K562 (cell line): ENCODE measurements around the gene ARFRP1. TPM values are rescaled to one million over a fixed set of nuclear protein-coding genes. Genes with fewer than 3 reads are reported as not detected.

ENCODE experiments used
- ATAC-seq: fragments of 200-7000 bp; cut with Tn5 transposase; 3 replicates; pipeline ENCODE4 v1.9.1; 2020; ENCODE audit warnings: moderate library complexity
- BruUV-seq: library from RNA; stranded (reverse); fragments of 400-500 nt; replicated peaks from 2 replicates; lab custom pipeline; 2021; lab: Mats Ljungman, UMichigan
- CTCF ChIA-PET: fragments of 300-600 bp; formaldehyde crosslinking; extraction: SDS; loops from one replicate; lab custom pipeline; 2021; ENCODE audit warnings: low intra/inter-chr PET ratio; lab: Yijun Ruan, JAX
- POLR2A ChIA-PET: fragments of 300-600, 350-650 bp; sonication (Branson Sonifier 250); formaldehyde crosslinking; extraction: SDS; loops from one replicate; lab custom pipeline; 2021; ENCODE audit warnings: antibody characterized with exemption, inconsistent platforms; lab: Yijun Ruan, JAX
- DNase-seq, 4 experiments: peaks; one replicate each; pipeline versions ENCODE4 v3.0.0 to v3.0.0-alpha.2; 2011 to 2018; ENCODE audit warnings: low spot score in 3 of 4, mixed read lengths in 3 of 4; ENCODE audit errors: extremely low read depth in 1 of 4
- FAIRE-seq: peaks from 2 replicates; lab custom pipeline; 2011; peaks lifted over from hg19 to GRCh38; lab: Jason Lieb, UNC
- H2AFZ ChIP-seq: 2 replicates; pipeline ENCODE4 v1.6.0; 2011; ENCODE audit warnings: low read depth, low read length, control low read depth, inconsistent platforms
- H3K27ac ChIP-seq: fragments of 200-600 bp; 3 replicates; pipeline ENCODE4 v1.8.0; 2011; ENCODE audit warnings: low read depth, mild to moderate bottlenecking, control low read depth, inconsistent platforms, low read length, moderate library complexity, mixed read lengths; ENCODE audit errors: extremely low read depth
- H3K27me3 ChIP-seq, 2 experiments: fragments of 300-600 bp in 1 of 2; 2 replicates in 1 of 2; 3 replicates in 1 of 2; pipeline versions ENCODE4 v1.6.0 to v1.8.0; 2011; ENCODE audit warnings: inconsistent platforms in 2 of 2, low read length in 2 of 2, mild to moderate bottlenecking in 1 of 2, mixed read lengths in 1 of 2, moderate library complexity in 1 of 2; ENCODE audit not compliant: control insufficient read depth in 2 of 2, insufficient read depth in 2 of 2
- H3K36me3 ChIP-seq: fragments of 300-600 bp; 3 replicates; pipeline ENCODE4 v1.8.0; 2011; ENCODE audit warnings: mild to moderate bottlenecking, low read length, inconsistent platforms; ENCODE audit not compliant: control insufficient read depth, insufficient read depth
- H3K4me1 ChIP-seq, 2 experiments: fragments of 200-600 bp in 1 of 2; replicated peaks in 1 of 2; 2 replicates in 1 of 2; 3 replicates in 1 of 2; pipeline versions ENCODE4 v1.5.1 to v1.8.0; 2011; ENCODE audit warnings: inconsistent platforms in 2 of 2, low read length in 2 of 2, mild to moderate bottlenecking in 1 of 2, mixed read lengths in 1 of 2, moderate library complexity in 1 of 2; ENCODE audit not compliant: control insufficient read depth in 2 of 2, insufficient read depth in 2 of 2
- H3K4me2 ChIP-seq: 2 replicates; pipeline ENCODE4 v1.6.1; 2011; ENCODE audit warnings: low read length, control low read depth, inconsistent platforms, mixed read lengths; ENCODE audit not compliant: insufficient read depth
- H3K4me3 ChIP-seq: fragments of 200-600 bp; sonication (generic), shearing (Covaris generic); 2 replicates; pipeline ENCODE4 v1.5.1; 2016; ENCODE audit warnings: control low read depth, inconsistent platforms
- H3K79me2 ChIP-seq: fragments of 200-600 bp; 3 replicates; pipeline ENCODE4 v1.8.0; 2011; ENCODE audit warnings: low read length, inconsistent platforms; ENCODE audit not compliant: control insufficient read depth, insufficient read depth
- H3K9ac ChIP-seq, 2 experiments: 2 replicates each; pipeline versions ENCODE4 v1.6.0 to v1.6.1; 2011; ENCODE audit warnings: low read depth in 2 of 2, low read length in 2 of 2, control low read depth in 1 of 2, inconsistent platforms in 1 of 2, mild to moderate bottlenecking in 1 of 2, mixed read lengths in 1 of 2; ENCODE audit not compliant: insufficient read depth in 1 of 2
- H3K9me1 ChIP-seq: one replicate; pipeline ENCODE4 v1.6.0; 2011; ENCODE audit warnings: inconsistent platforms, mild to moderate bottlenecking, low read length, moderate library complexity; ENCODE audit not compliant: control insufficient read depth, insufficient read depth
- H3K9me3 ChIP-seq: replicated peaks from 2 replicates; pipeline ENCODE4 v1.5.1; 2011; ENCODE audit warnings: low read depth, low read length, inconsistent platforms; ENCODE audit not compliant: control insufficient read depth, insufficient read depth
- H4K20me1 ChIP-seq: replicated peaks from 2 replicates; pipeline ENCODE4 v1.6.1; 2011; ENCODE audit warnings: low read length, inconsistent platforms, mixed read lengths; ENCODE audit not compliant: control insufficient read depth, insufficient read depth
- CTBP1 ChIP-seq: fragments of 450-650 bp; IDR thresholded peaks from 2 replicates; pipeline ENCODE4 v1.6.1; 2016; ENCODE audit warnings: borderline replicate concordance
- GATA2 ChIP-seq: sonication (generic); formaldehyde crosslinking; IDR thresholded peaks from 2 replicates; pipeline ENCODE4 v1.4.0; 2020; ENCODE audit warnings: mild to moderate bottlenecking, missing genetic modification reagents
- GTF2F1 ChIP-seq: IDR thresholded peaks from 2 replicates; pipeline ENCODE4 v1.6.1; 2011; ENCODE audit warnings: low read depth, low read length, improper control_type of control experiment
- MAX ChIP-seq: sonication (generic); formaldehyde crosslinking; IDR thresholded peaks from 2 replicates; pipeline ENCODE4 v1.9.0; 2022; ENCODE audit warnings: mild to moderate bottlenecking, missing genetic modification reagents
- MTA1 ChIP-seq: fragments of 450-650 bp; IDR thresholded peaks from 2 replicates; pipeline ENCODE4 v1.6.1; 2017; ENCODE audit warnings: borderline replicate concordance
- NEUROD1 ChIP-seq: fragments of 150-350 bp; IDR thresholded peaks from 2 replicates; pipeline ENCODE4 v1.6.1; 2014; ENCODE audit warnings: borderline replicate concordance, low read length, low read depth; ENCODE audit not compliant: partially characterized antibody
- PATZ1 ChIP-seq: fragments of 250-450 bp; sonication (Bioruptor Pico); IDR thresholded peaks from 2 replicates; pipeline ENCODE4 v1.5.0; 2020; ENCODE audit warnings: mild to moderate bottlenecking, borderline replicate concordance
- PKNOX1 ChIP-seq: fragments of 450-650 bp; IDR thresholded peaks from 2 replicates; pipeline ENCODE4 v1.6.1; 2016
- PML ChIP-seq: IDR thresholded peaks from 2 replicates; pipeline ENCODE4 v1.6.1; 2012; ENCODE audit warnings: low read length, inconsistent platforms
- TAL1 ChIP-seq: fragments of 450-650 bp; IDR thresholded peaks from 2 replicates; pipeline ENCODE4 v1.6.1; 2016; ENCODE audit warnings: mild to moderate bottlenecking
- TOE1 ChIP-seq, 2 experiments: fragments of 450-650 bp in 1 of 2; sonication (generic) in 1 of 2; formaldehyde crosslinking in 1 of 2; IDR thresholded peaks; 2 replicates each; pipeline versions ENCODE4 v1.7.1 to v1.8.0; 2016 to 2022; ENCODE audit warnings: borderline replicate concordance in 2 of 2, mild to moderate bottlenecking in 2 of 2, antibody characterized with exemption in 1 of 2, inconsistent platforms in 1 of 2, low read depth in 1 of 2, missing genetic modification reagents in 1 of 2, moderate library complexity in 1 of 2
- ZBTB49 ChIP-seq: sonication (generic); formaldehyde crosslinking; IDR thresholded peaks from 2 replicates; pipeline ENCODE4 v1.8.0; 2022; ENCODE audit warnings: missing genetic modification reagents, mild to moderate bottlenecking, borderline replicate concordance
- ZNF146 ChIP-seq: IDR thresholded peaks from one replicate; pipeline ENCODE4 v1.6.1; 2018; ENCODE audit warnings: missing compliant biosample characterization; ENCODE audit not compliant: unreplicated experiment
- ZNF584 ChIP-seq: fragments of 200-800 bp; sonication (Bioruptor generic); IDR thresholded peaks from 2 replicates; pipeline ENCODE4 v1.6.1; 2016; ENCODE audit warnings: low read depth, mild to moderate bottlenecking, missing genetic modification characterization, missing compliant biosample characterization
- ZNF740 ChIP-seq, 3 experiments: fragments of 200-800 bp in 1 of 3; sonication (Bioruptor generic) in 1 of 3; sonication (generic) in 1 of 3; formaldehyde crosslinking in 1 of 3; IDR thresholded peaks; 2 replicates each; pipeline versions ENCODE4 v1.6.1 to v1.8.0; 2016 to 2022; ENCODE audit warnings: mild to moderate bottlenecking in 2 of 3, missing compliant biosample characterization in 2 of 3, missing genetic modification characterization in 2 of 3, missing genetic modification reagents in 1 of 3
- WGBS: fragments of 100-300 bp; shearing (Covaris generic); methylation state at CpG from one replicate; pipeline ENCODE4 v1.1.6; 2016; ENCODE audit warnings: low coverage, mixed read lengths; ENCODE audit not compliant: insufficient coverage; ENCODE audit errors: missing lambda C conversion rate; 5-methylcytosine and 5-hydroxymethylcytosine counted together
- in situ Hi-C: fragments of 300-500 bp; cut with MboI; formaldehyde crosslinking; loops from 4 replicates; pipeline ENCODE4 v1.15.0; 2018; ENCODE audit warnings: inconsistent platforms, mixed read lengths
- intact Hi-C: fragments of 100-400 bp; cut with micrococcal nuclease; formaldehyde crosslinking; loops from 2 replicates; pipeline ENCODE4 v1.14.2; 2022
- polyA plus RNA-seq, 8 experiments: library from polyadenylated mRNA; depleted of rRNA in 4 of 8; stranded (reverse) in 5 of 8; unstranded in 3 of 8; fragments of >200 nt; fragmentation: Nextera tagmentation in 2 of 8; fragmentation: Illumina TruSeq in 1 of 8; extraction: Ambion mirVana in 2 of 8; extraction: Trizol in 1 of 8; gene quantifications; 2 replicates each; pipeline versions ENCODE4 v1.2.1 to v1.2.3, GENCODE V29; 2011 to 2014; ENCODE audit warnings: inconsistent platforms in 1 of 8, missing spikeins in 1 of 8
- total RNA-seq, 7 experiments: library from RNA; depleted of rRNA in 6 of 7; stranded (reverse); fragments of >200 nt in 6 of 7; fragmentation: Illumina TruSeq in 2 of 7; extraction: Trizol in 2 of 7; gene quantifications; 2 replicates each; pipeline versions ENCODE4 v1.2.1 to v1.2.3, GENCODE V29; 2011 to 2021; ENCODE audit warnings: low replicate concordance in 1 of 7

ARFRP1 gene
- total and polyA plus RNA-seq, 9 of the 15 experiments (the other 6 are each of a cell fraction or from before 2014, with no cell fraction given) = 2.2 to 78.9 (median 37.3) TPM

GRCh38 chr20:63756648-63756991, 48.8 kb upstream of the ARFRP1 start:
- Histone ChIP-seq H3K79me2 (no peaks in the 10 kb centered on the region), H3K4me3 (no peak overlapping the region), H3K4me1 (peaks cover 3 to 33% of the 10 kb centered on the region in 2 experiments; a peak in 3 of 5 replicates), H3K9ac (no peak overlapping the region), H4K20me1 (no peaks in the 10 kb centered on the region), H3K36me3 (no peaks in the 10 kb centered on the region), H3K4me2 (no peak overlapping the region), H3K9me3 (no peaks in the 10 kb centered on the region), H2AFZ (0 out of 2 replicates have a peak overlapping the region, but pooled peaks have one; percentile 17), H3K9me1 (no peaks in the 10 kb centered on the region), H3K27me3 (no peaks in the 10 kb centered on the region), H3K27ac (no peak overlapping the region)
- ChIA-PET POLR2A (no interaction called here), CTCF (no interaction called here)
- ATAC-seq (no peak), FAIRE-seq (no peak), DNase-seq (no peak)
- TF ChIP-seq GTF2F1 (no peak), PML (no peak), ZNF740 (CRISPR knock-in tag; IDR thresholded peaks at IDR 0.05) (no peak), ZNF740 (tag; IDR thresholded peaks at IDR 0.05) (no peak), TAL1 (no peak), GATA2 (no peak), MAX (CRISPR knock-in tag) (peak; percentile 37), PKNOX1 (no peak), ZBTB49 (CRISPR knock-in tag) (no peak), NEUROD1 (no peak), PATZ1 (CRISPR knock-in tag) (no peak), ZNF146 (CRISPR knock-in tag) (no peak), CTBP1 (0 out of 2 replicates have a peak, but pooled peaks have one; percentile 13), MTA1 (no peak), ZNF584 (CRISPR knock-in tag) (no peak), TOE1 (IDR thresholded peaks at IDR 0.05; ENCODE audit: borderline replicate concordance) (no peak), TOE1 (CRISPR knock-in tag; IDR thresholded peaks at IDR 0.05; ENCODE audit: borderline replicate concordance, low read depth) (no peak)
- in situ Hi-C loops (no loop called here), intact Hi-C loops (no loop called here)
- BruUV-seq = no TSS peak
- 21% methylated on average over 7 of the region's 8 CpGs for WGBS
